ENCODE data around the gene NYNRIN.

GRCh38 chr14:24422694-24423601, 24.1 kb downstream of the NYNRIN start:
- no peak for TF ChIP-seq CTCF (IDR thresholded peaks at IDR 0.05)
- no peak for TF ChIP-seq POLR2A (IDR thresholded peaks at IDR 0.05)
